Rectal smooth muscle tissue (tissue), 1 donor: Measurements from ENCODE around the gene NAIF1.
"Not testable (repeated sequence)": the region's sequence is repeated elsewhere in the genome, so short reads cannot be mapped to it uniquely, and the experiment has no call there.

Source experiments
- H3K27ac ChIP-seq: one replicate; pipeline ENCODE4 v1.7.0; 2013; ENCODE audit warnings: low read depth, low read length, inconsistent platforms
- H3K27me3 ChIP-seq: one replicate; pipeline ENCODE4 v1.7.0; 2013; ENCODE audit warnings: low read length; ENCODE audit not compliant: control insufficient read depth, insufficient read depth
- H3K36me3 ChIP-seq: one replicate; pipeline ENCODE4 v1.7.0; 2013; ENCODE audit warnings: low read length; ENCODE audit not compliant: control insufficient read depth, insufficient read depth
- H3K4me1 ChIP-seq: one replicate; pipeline ENCODE4 v1.7.0; 2013; ENCODE audit warnings: low read length; ENCODE audit not compliant: control insufficient read depth, insufficient read depth
- H3K4me3 ChIP-seq: one replicate; pipeline ENCODE4 v1.7.0; 2013; ENCODE audit warnings: low read length
- H3K9ac ChIP-seq: one replicate; pipeline ENCODE4 v1.7.0; 2013; ENCODE audit warnings: low read length

Gene NAIF1

DNA sequence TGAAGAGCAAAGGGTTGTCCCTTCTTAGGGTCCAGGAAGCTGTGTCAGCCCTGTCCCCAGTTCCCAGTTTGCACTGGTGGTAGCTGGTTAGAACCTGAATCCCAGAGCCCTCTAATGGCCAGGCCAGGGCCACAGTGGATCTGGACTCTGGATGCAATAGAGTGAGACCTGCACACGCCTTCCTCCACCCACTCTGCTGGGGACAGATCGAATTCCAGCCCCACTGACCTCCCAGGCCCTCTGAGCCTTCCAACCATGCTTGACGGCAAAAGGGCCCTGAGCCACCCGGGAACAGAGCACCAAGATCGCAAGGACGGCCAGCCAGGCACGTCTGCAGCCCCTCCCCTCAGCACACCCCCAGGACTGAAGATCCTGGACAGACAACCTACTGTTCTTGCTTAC lies 23.7 kb downstream of the NAIF1 start:
- Histone ChIP-seq H3K9ac (no peak overlapping the region), H3K4me3 (no peak overlapping the region), H3K27ac (no peak overlapping the region), H3K36me3 (no peaks in the 10 kb centered on the region), H3K27me3 (no peaks in the 10 kb centered on the region), H3K4me1 (peaks cover 6% of the 10 kb centered on the region)

DNA sequence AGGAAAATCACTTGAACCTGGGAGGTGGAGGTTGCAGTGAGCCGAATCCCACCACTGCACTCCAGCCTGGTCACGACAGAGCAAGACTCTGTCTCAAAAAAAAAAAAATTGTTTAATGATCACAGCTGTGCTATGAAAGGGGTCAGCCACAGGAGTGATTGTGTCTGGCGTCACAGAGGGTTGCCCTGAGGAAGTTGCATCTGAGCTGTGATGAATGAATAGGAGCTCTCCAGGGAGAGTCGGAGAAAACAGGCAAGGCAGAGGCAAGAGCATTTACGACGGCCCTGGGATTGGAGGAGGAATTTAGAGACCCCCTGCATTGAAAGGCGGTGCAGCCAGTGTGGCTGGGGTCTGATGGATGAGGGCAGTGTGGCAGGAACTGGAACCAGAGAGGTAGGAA lies 25.1 kb downstream of the NAIF1 start:
- no peak overlapping the region for H3K27ac ChIP-seq
- no peaks in the 10 kb centered on the region for H3K27me3 ChIP-seq
- no peak overlapping the region for H3K9ac ChIP-seq
- H3K36me3 ChIP-seq: no peaks in the 10 kb centered on the region
- no peak overlapping the region for H3K4me3 ChIP-seq
- H3K4me1 ChIP-seq: peaks cover 5% of the 10 kb centered on the region

DNA sequence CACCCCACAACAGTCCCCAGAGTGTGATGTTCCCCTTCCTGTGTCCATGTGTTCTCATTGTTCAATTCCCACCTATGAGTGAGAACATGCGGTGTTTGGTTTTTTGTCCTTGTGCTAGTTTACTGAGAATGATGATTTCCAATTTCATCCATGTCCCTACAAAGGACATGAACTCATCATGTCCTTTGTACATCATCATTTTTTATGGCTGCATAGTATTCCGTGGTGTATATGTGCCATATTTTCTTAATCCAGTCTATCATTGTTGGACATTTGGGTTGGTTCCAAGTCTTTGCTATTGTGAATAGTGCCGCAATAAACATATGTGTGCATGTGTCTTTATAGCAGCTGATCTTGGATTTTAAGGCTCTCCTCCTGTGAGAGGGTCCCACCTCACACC lies 26.3 kb downstream of the NAIF1 start:
- H3K27ac ChIP-seq, H3K36me3 ChIP-seq, H3K9ac ChIP-seq, H3K4me1 ChIP-seq, H3K27me3 ChIP-seq, H3K4me3 ChIP-seq: not testable (repeated sequence)

DNA sequence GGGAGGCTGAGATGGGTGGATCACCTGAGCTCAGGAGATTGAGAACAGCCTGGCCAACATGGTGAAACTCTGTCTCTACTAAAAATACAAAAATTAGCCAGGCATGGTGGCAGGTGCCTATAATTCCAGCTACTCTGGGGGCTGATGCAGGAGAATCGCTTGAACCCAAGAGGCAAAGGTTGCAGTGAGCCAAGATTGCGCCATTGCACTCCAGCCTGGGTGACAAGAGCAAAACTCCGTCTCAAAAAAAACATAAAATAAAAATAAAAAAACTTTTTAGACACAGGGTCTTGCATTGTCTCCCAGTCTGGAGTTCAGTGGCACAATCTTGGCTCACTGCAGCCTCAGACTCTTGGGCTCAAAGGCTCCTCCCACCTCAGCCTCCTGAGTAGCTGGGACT lies 30.6 kb downstream of the NAIF1 start:
- not testable (repeated sequence) for H3K27me3 ChIP-seq, H3K27ac ChIP-seq, H3K36me3 ChIP-seq, H3K4me3 ChIP-seq, H3K4me1 ChIP-seq, H3K9ac ChIP-seq

DNA sequence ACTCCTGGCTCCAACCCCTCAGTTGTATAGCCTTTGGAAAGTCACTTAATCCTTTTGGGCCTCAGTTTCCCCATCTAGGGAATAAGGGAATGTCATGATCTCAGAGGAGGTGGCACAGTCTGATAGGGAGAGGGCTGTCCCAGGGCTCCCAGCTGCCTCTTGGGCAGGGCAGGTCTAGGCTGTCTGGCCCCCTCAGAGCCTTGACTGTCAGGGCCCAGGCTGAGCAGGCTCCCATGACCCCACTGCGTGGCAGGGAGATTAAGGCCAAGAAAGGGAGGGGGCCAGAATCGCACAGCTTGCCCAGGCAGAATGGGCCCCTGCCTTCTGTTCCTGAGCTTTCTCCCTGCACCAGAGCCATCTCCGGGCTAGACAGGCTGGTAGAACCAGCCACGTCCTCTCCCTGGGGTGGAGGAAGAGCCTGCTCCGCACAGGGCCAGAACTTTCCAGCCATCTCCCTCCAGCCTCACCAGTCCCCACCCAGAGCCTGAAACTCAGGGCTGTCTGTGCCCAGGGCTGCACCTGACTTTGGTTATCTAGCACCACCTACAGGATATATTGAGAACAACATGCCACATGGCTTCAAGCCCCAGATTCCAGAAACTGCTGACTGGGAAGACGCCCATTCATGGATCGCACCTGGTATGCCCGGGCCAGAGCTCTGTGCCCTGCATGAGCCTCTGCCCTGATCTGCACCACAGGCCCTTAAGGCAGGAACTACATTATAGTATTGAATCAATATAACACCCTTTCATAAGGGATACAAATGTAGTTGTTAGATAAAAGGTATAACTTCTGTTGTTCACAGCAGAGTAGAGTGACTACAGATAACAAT lies 32.1 kb downstream of the NAIF1 start:
- Histone ChIP-seq H3K4me1 (no peaks in the 10 kb centered on the region), H3K36me3 (no peaks in the 10 kb centered on the region), H3K9ac (no peak overlapping the region), H3K27me3 (no peaks in the 10 kb centered on the region), H3K27ac (no peak overlapping the region), H3K4me3 (no peak overlapping the region)

DNA sequence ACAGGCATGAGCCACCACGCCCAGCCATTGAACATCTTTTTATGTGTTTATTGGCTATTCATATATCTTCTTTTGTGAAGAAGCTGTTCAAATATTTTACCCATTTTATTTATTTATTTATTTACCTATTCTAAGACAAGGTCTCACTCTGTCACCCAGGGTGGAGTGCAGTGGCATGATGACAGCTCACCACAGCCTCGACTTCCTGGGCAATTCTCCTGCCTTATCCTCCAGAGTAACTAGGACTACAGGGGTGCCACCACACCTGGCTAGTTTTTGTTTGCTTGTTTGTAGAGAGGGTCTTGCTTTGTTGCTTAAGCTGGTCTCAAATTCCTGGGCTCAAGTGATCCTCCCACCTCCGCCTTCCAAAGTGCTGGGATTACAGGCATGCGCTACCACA lies 33.5 kb downstream of the NAIF1 start:
- H3K9ac ChIP-seq: no peak overlapping the region
- H3K36me3 ChIP-seq: no peaks in the 10 kb centered on the region
- H3K27me3 ChIP-seq: no peaks in the 10 kb centered on the region
- no peak overlapping the region for H3K4me3 ChIP-seq
- H3K4me1 ChIP-seq: no peaks in the 10 kb centered on the region
- no peak overlapping the region for H3K27ac ChIP-seq

DNA sequence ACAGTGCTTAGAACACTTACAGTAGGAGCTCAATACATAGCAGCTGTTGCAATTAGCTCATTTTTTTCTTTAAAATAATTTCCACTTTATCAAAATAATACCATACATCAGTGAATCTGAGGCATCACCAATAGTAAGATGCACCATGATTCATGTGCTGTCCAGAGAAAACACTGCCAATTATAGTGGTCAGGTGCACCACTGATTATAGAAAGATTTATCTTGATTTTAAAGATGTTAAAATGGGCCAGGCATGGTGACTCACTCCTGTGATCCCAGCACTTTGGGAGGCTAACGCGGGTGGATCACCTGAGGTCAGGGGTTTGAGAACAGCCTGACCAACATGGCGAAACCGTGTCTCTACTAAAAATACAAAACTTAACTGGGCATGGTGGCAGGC lies 39.4 kb downstream of the NAIF1 start:
- Histone ChIP-seq H3K9ac (no peak overlapping the region), H3K27ac (no peak overlapping the region), H3K4me3 (no peak overlapping the region), H3K27me3 (no peaks in the 10 kb centered on the region), H3K4me1 (no peaks in the 10 kb centered on the region), H3K36me3 (no peaks in the 10 kb centered on the region)

DNA sequence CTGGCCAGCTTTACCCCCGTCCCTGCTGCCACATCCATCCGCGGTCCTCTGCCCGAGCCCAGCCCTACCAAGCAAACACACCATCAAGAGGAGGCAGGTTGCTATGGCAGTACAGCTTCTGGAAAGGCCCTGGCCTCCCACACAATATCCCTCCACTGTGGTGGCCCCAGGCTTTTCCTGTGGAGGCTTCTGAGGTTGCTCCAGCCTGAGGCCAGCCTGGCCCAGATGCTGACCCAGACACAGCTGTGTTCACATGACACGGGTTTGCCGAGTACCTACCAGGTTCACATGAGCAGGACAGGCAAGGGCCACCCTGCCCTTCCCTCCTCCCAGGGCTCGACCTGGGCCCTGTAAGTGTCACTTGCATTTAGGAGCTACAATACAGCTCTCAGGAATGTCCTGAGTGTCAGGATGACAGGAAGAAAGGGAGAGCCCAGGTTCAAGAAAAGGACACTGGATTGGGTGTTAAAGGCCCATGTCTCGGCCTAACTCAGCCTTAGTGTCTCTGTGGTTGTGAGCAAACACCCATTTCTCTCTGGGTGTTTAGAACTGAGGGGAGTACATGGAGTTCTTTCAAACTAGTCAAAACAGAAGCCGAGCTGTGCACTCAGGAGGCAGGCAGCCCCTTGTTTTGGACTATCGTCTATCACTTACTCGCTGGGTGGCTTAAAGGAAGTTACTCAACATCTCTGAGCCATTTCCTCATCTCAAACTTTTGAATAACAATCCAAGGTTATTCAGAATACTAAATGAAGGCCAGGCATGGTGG lies 40.2 kb downstream of the NAIF1 start:
- no peaks in the 10 kb centered on the region for H3K4me1 ChIP-seq
- no peaks in the 10 kb centered on the region for H3K27me3 ChIP-seq
- H3K36me3 ChIP-seq: no peaks in the 10 kb centered on the region
- no peak overlapping the region for H3K27ac ChIP-seq
- no peak overlapping the region for H3K9ac ChIP-seq
- no peak overlapping the region for H3K4me3 ChIP-seq

DNA sequence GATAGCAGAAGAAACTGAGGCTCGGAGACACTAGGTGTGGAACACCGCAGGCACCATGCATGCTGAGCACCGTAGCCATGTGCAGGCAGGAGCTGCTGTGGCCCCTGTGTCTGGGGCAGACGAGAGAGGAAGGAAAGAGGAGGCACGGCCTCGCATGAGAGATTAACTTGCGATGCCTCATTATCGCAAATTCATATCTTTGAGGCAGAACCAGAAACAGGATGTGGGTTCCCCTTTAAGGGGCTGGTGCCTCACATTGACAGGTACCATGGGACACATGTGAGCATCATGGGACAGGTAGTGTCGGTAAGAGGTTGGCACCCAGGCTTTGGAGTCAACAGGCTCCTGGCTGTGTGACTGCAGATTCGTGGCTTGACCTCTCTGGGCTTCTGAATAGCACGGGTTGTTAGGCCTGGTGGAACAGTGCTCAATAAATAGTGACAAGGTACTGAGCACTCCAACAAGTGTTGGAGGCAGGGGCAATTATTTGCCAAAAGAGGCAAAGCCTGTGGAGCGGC lies 40.8 kb downstream of the NAIF1 start:
- Histone ChIP-seq H3K27me3 (no peaks in the 10 kb centered on the region), H3K4me3 (no peak overlapping the region), H3K27ac (no peak overlapping the region), H3K4me1 (no peaks in the 10 kb centered on the region), H3K9ac (no peak overlapping the region), H3K36me3 (no peaks in the 10 kb centered on the region)

DNA sequence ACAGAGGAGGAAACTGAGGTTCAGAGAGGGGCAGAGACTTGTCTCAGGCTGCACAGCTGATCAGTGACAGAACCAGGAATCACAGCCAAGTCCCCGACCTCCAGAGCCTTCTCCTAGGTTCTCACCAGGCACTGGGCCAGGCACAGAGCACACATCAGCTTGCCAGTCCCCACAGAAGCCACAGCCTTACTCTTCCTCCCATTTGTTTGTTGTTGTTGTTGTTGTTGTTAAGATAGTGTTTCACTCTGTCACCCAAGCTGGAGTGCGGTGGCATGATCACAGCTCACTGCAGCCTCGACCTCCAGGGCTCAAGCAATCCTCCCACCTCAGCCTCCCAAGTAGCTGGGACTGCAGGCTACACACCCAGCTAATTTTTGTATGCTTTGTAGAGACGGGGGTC lies 41.4 kb downstream of the NAIF1 start:
- Histone ChIP-seq H3K4me1 (no peaks in the 10 kb centered on the region), H3K4me3 (no peak overlapping the region), H3K27ac (no peak overlapping the region), H3K36me3 (no peaks in the 10 kb centered on the region), H3K9ac (no peak overlapping the region), H3K27me3 (no peaks in the 10 kb centered on the region)

DNA sequence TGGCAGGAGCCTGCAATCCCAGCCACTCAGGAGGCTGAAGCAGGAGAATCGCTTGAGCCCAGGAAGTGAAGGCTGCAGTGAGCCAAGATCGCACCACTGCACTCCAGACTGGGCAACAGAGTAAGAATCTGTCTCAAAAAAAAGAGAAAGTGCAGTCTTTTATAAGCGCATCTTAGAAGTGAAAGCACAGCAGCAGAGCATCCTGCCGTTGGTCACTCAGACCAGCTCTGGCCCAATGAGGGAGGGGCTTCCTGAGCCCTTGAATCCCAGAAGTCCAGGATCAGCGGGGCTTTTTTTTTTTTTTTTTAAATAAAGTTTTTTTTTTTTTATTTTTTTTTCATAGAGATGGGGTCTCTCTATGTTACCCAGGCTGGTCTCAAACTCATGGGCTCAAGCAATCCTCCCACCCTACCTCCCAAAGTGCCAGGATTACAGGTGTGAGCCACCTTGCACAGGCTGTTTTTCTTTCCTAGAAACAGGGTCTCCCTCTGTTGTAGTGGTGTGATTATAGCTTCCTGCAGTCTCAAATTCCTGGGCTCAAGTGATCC lies 42.3 kb downstream of the NAIF1 start:
- Histone ChIP-seq H3K4me3 (no peak overlapping the region), H3K27me3 (no peaks in the 10 kb centered on the region), H3K9ac (no peak overlapping the region), H3K27ac (no peak overlapping the region), H3K36me3 (no peaks in the 10 kb centered on the region), H3K4me1 (no peaks in the 10 kb centered on the region)

DNA sequence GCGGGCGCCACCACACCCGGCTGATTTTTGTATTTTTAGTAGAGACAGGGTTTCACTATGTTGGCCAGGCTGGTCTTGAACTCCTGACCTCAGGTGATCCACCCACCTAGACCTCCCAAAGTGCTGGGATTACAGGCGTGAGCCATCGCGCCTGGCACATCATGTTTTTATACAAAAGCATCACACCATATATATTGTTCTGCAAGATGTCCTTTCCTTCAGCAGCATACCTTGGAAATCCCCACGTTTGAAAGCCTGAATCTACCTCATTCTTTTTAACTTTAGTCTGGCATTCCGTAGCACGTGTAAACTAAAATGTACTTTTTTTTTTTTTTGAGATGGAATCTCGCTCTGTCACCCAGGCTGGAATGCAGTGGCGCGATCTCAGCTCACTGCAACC lies 43.4 kb downstream of the NAIF1 start:
- H3K36me3 ChIP-seq, H3K4me1 ChIP-seq, H3K27me3 ChIP-seq, H3K27ac ChIP-seq, H3K9ac ChIP-seq, H3K4me3 ChIP-seq: not testable (repeated sequence)
